Progenitor cell of endocrine pancreas (in vitro differentiated cells): ENCODE measurements around the gene PTPRC. TPM values are rescaled to one million over a fixed set of nuclear protein-coding genes. Genes with fewer than 3 reads are reported as not detected.

ENCODE experiments used
- DNase-seq: peaks from one replicate; pipeline ENCODE4 v3.0.0; 2021; ENCODE audit warnings: low spot score; ENCODE audit not compliant: unreplicated experiment
- H3K27ac Mint-ChIP-seq: 2 replicates; pipeline ENCODE4 v1.8.0; 2021; ENCODE audit warnings: mild to moderate bottlenecking, moderate library complexity, mixed read lengths
- H3K27me3 Mint-ChIP-seq: 2 replicates; pipeline ENCODE4 v1.8.0; 2021; ENCODE audit warnings: mixed read lengths
- H3K36me3 Mint-ChIP-seq: 2 replicates; pipeline ENCODE4 v1.8.0; 2022; ENCODE audit warnings: mixed read lengths; ENCODE audit not compliant: insufficient read depth
- H3K4me1 Mint-ChIP-seq: 2 replicates; pipeline ENCODE4 v1.8.0; 2021; ENCODE audit warnings: low read depth, mixed read lengths
- H3K4me3 Mint-ChIP-seq: 2 replicates; pipeline ENCODE4 v1.8.0; 2021; ENCODE audit warnings: low read depth, mild to moderate bottlenecking, moderate library complexity, mixed read lengths
- H3K9me3 Mint-ChIP-seq: 2 replicates; pipeline ENCODE4 v1.8.0; 2021; ENCODE audit warnings: low read depth, mixed read lengths
- CTCF ChIP-seq: fragments of 200-600 bp; sonication (generic); IDR thresholded peaks from one replicate; pipeline ENCODE4 v1.5.0; 2021; ENCODE audit warnings: antibody characterized with exemption, mild to moderate bottlenecking; ENCODE audit not compliant: unreplicated experiment
- total RNA-seq: library from RNA; stranded (reverse); gene quantifications from 2 replicates; pipeline ENCODE4 v1.2.1, GENCODE V29; 2021

PTPRC gene
- total RNA-seq, 1 donor from 2014 or later: not detected

- Mint-ChIP-seq H3K9me3 (no peaks in the 10 kb centered on the region), H3K4me1 (no peaks in the 10 kb centered on the region), H3K36me3 (no peaks in the 10 kb centered on the region), H3K4me3 (no peak overlapping the region), H3K27ac (no peak overlapping the region), H3K27me3 (no peaks in the 10 kb centered on the region)
- DNase-seq: no peak
- TF ChIP-seq CTCF: no peak
These were observed 52.2 kb downstream of the PTPRC start for GRCh38 chr1:198691063-198691462.

GRCh38 chr1:198693321-198693720 is 54.5 kb downstream of the PTPRC start:
- no peaks in the 10 kb centered on the region for H3K36me3 Mint-ChIP-seq
- H3K4me3 Mint-ChIP-seq: no peak overlapping the region
- H3K27ac Mint-ChIP-seq: no peak overlapping the region
- H3K27me3 Mint-ChIP-seq: no peaks in the 10 kb centered on the region
- H3K4me1 Mint-ChIP-seq: no peaks in the 10 kb centered on the region
- TF ChIP-seq CTCF: no peak
- no peaks in the 10 kb centered on the region for H3K9me3 Mint-ChIP-seq
- no peak for DNase-seq

- DNase-seq: no peak
- peaks cover under 1% of the 10 kb centered on the region for H3K27me3 Mint-ChIP-seq
These were observed 55.7 kb downstream of the PTPRC start for GRCh38 chr1:198694542-198694941.

GRCh38 chr1:198696211-198696610 is 57.4 kb downstream of the PTPRC start:
- no peak overlapping the region for H3K27ac Mint-ChIP-seq
- DNase-seq: no peak
- H3K36me3 Mint-ChIP-seq: no peaks in the 10 kb centered on the region
- no peak for TF ChIP-seq CTCF
- no peak overlapping the region for H3K4me3 Mint-ChIP-seq
- H3K4me1 Mint-ChIP-seq: peaks cover 7% of the 10 kb centered on the region
- H3K27me3 Mint-ChIP-seq: peaks cover 11% of the 10 kb centered on the region
- H3K9me3 Mint-ChIP-seq: no peaks in the 10 kb centered on the region

More at GRCh38 chr1:198694542-198694941, 55.7 kb downstream of the PTPRC start:
- peaks cover 2% of the 10 kb centered on the region for H3K4me1 Mint-ChIP-seq
- no peak overlapping the region for H3K4me3 Mint-ChIP-seq
- no peaks in the 10 kb centered on the region for H3K36me3 Mint-ChIP-seq
- no peak overlapping the region for H3K27ac Mint-ChIP-seq
- no peak for TF ChIP-seq CTCF
- no peaks in the 10 kb centered on the region for H3K9me3 Mint-ChIP-seq

- DNase-seq: peak; percentile 49
- Mint-ChIP-seq H3K36me3 (no peaks in the 10 kb centered on the region), H3K27ac (no peak overlapping the region), H3K4me3 (no peak overlapping the region), H3K27me3 (peaks cover 11% of the 10 kb centered on the region), H3K4me1 (peaks cover 13% of the 10 kb centered on the region), H3K9me3 (no peaks in the 10 kb centered on the region)
- peak; percentile 88 for TF ChIP-seq CTCF
These were observed 60.6 kb downstream of the PTPRC start for GRCh38 chr1:198699167-198700015.
